Body of pancreas (tissue), 4 donors: ENCODE data around the gene GSG1L. TPM values are rescaled to one million over a fixed set of nuclear protein-coding genes. Genes with fewer than 3 reads are reported as not detected.

Experiments
- ATAC-seq: fragments of 150-250 bp; one replicate; pipeline ENCODE4 v1.9.1; 2016
- DNase-seq, 4 donors: peaks; one replicate each; pipeline ENCODE4 v3.0.0-alpha.2; 2019
- H3K27ac ChIP-seq, 4 donors: fragments of 200-600 bp; sonication (generic); 1 replicate in 3 of 4; 2 replicates in 1 of 4; pipeline versions ENCODE4 v1.5.1 to v1.6.1; 2016 to 2019; ENCODE audit warnings: mild to moderate bottlenecking in 1 of 4, mixed read lengths in 1 of 4, moderate library complexity in 1 of 4
- H3K27me3 ChIP-seq, 2 donors: fragments of 200-600 bp; sonication (generic); one replicate each; pipeline ENCODE4 v1.6.0; 2016; ENCODE audit warnings: mild to moderate bottlenecking in 1 of 2
- H3K36me3 ChIP-seq, 2 donors: fragments of 200-600 bp; sonication (generic); replicated peaks in 1 of 2; 2 replicates each; pipeline ENCODE4 v1.5.1; 2016; ENCODE audit warnings: low read depth in 2 of 2; ENCODE audit not compliant: insufficient read depth in 1 of 2
- H3K4me1 ChIP-seq: fragments of 200-600 bp; sonication (generic); one replicate; pipeline ENCODE4 v1.6.0; 2016
- H3K4me3 ChIP-seq, 2 donors: fragments of 200-600 bp; sonication (generic); 1 replicate in 1 of 2; 2 replicates in 1 of 2; pipeline ENCODE4 v1.5.1; 2016 to 2019
- H3K9me3 ChIP-seq, 3 donors: fragments of 200-600 bp; sonication (generic); 1 replicate in 2 of 3; 2 replicates in 1 of 3; pipeline ENCODE4 v1.5.1; 2016
- POLR2A ChIP-seq, 3 donors: fragments of 450-650 bp; IDR thresholded peaks; one replicate each; pipeline ENCODE4 v1.6.1; 2016; ENCODE audit warnings: antibody characterized with exemption in 3 of 3, mild to moderate bottlenecking in 2 of 3
- WGBS, 2 donors: methylation state at CpG; one replicate each; pipeline ENCODE4 v1.1.5; 2017; 5-methylcytosine and 5-hydroxymethylcytosine counted together
- intact Hi-C: fragments of 100-400 bp; cut with DNase I; formaldehyde crosslinking; loops from one replicate; pipeline ENCODE4 v1.15.1; 2023
- total RNA-seq, 2 donors: library from RNA; depleted of rRNA; stranded (reverse); fragments of >200 nt; gene quantifications; one replicate each; pipeline ENCODE4 v1.1.0, GENCODE V29; 2016
- TF ChIP-seq, protein P1 (sequence below), 7 experiments: fragments of 450-650 bp in 4 of 7; fragments of 200-600 bp in 3 of 7; sonication (generic) in 3 of 7; IDR thresholded peaks; one replicate each; pipeline ENCODE4 v1.5.1; 2016 to 2019; ENCODE audit warnings: antibody characterized with exemption in 7 of 7

Gene GSG1L
- total RNA-seq, 2 donors from 2014 or later: not detected

DNA sequence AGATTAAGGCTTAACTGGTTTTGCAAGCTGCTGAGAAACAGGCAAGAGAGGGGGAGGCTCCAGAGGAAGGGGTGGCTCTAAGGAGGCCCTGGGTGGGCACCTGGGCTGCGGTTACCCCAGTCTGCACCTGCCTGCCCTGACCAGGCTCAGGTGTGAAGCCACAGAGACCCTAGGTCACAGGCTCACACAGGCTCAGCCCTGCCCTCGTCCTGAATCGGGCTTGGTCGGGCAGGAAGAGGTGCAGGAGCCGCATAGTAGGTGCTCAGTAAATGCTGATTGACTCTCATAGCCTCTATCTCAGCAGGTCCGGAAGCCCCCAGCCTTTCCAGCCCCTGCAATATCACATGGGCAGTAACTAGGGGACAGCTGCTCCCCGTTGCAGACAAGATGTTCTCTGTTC lies 203.4 kb downstream of the GSG1L start:
- 46 to 63% methylated on average over 7 of the region's 7 CpGs for WGBS, 2 donors

DNA sequence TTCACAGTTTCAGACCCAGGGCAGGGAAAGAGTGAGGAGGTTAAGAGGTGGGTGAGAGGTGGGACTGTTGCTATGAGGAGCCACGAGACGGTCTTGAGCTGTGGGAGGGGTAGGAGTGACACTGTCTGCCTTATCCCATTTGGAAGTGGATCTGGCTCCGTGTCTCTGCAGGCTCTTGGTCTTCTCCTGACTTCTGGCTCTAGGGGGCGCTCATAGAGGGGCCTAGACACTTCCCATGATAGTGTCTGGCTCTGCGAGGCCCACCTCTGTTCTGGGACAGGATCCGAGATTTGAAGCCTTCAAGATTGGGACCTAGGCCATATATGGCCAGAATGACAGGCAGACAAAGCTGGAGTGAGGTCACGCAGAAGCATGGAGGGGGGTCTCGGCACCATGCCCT lies 204.5 kb downstream of the GSG1L start:
- H3K9me3 ChIP-seq: peaks cover 0 to 9% (median 0%) of the 10 kb centered on the region in 3 donors
- DNase-seq: no peak

More for the DNA sequence above, 203.4 kb downstream of the GSG1L start:
- DNase-seq (no peak), ATAC-seq (no peak)
- TF ChIP-seq, protein P1, sequence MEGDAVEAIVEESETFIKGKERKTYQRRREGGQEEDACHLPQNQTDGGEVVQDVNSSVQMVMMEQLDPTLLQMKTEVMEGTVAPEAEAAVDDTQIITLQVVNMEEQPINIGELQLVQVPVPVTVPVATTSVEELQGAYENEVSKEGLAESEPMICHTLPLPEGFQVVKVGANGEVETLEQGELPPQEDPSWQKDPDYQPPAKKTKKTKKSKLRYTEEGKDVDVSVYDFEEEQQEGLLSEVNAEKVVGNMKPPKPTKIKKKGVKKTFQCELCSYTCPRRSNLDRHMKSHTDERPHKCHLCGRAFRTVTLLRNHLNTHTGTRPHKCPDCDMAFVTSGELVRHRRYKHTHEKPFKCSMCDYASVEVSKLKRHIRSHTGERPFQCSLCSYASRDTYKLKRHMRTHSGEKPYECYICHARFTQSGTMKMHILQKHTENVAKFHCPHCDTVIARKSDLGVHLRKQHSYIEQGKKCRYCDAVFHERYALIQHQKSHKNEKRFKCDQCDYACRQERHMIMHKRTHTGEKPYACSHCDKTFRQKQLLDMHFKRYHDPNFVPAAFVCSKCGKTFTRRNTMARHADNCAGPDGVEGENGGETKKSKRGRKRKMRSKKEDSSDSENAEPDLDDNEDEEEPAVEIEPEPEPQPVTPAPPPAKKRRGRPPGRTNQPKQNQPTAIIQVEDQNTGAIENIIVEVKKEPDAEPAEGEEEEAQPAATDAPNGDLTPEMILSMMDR (IDR thresholded peaks at IDR 0.05): no peak
- no peak for TF ChIP-seq POLR2A (IDR thresholded peaks at IDR 0.05)
- Histone ChIP-seq H3K4me1 (no peaks in the 10 kb centered on the region), H3K27ac (no peak overlapping the region), H3K27me3 (no peaks in the 10 kb centered on the region), H3K9me3 (peaks cover 0 to 9% (median 0%) of the 10 kb centered on the region in 3 donors), H3K4me3 (no peak overlapping the region), H3K36me3 (no peaks in the 10 kb centered on the region)
- intact Hi-C loops: no loop called here

DNA sequence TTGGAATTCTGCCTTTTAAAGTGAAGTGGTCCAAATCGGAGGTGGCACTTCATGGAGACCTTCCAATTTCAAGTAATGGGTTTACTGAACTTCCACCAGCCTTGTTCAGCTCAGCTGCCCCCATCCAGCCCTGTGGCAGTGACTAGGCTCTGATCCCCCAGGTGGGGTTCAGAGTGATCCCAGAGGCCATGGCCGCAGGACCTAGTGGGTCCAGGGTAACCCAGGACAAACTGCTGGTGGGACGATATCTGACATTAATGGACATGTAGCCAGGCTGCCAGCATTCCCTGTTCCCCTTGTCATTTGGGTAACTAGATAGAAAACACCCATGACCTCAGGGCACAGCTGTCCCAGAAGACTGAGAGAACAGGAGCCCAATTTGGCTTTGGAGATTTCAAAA lies 209.9 kb downstream of the GSG1L start:
- WGBS, 2 donors: 40 to 45% methylated on average over 2 to 3 of the region's 3 CpGs
- intact Hi-C loops: no loop called here
- H3K27me3 ChIP-seq: no peaks in the 10 kb centered on the region
- H3K4me1 ChIP-seq: no peaks in the 10 kb centered on the region
- H3K4me3 ChIP-seq: no peak overlapping the region
- ATAC-seq (no peak), DNase-seq (no peak)
- H3K27ac ChIP-seq: no peak overlapping the region
- TF ChIP-seq, protein P1 (IDR thresholded peaks at IDR 0.05): no peak
- TF ChIP-seq POLR2A (IDR thresholded peaks at IDR 0.05): no peak
- no peaks in the 10 kb centered on the region for H3K9me3 ChIP-seq
- no peaks in the 10 kb centered on the region for H3K36me3 ChIP-seq

More for the DNA sequence above, 204.5 kb downstream of the GSG1L start:
- Histone ChIP-seq H3K36me3 (no peaks in the 10 kb centered on the region), H3K27me3 (no peaks in the 10 kb centered on the region), H3K27ac (no peak overlapping the region), H3K4me3 (no peak overlapping the region), H3K4me1 (no peaks in the 10 kb centered on the region)
- TF ChIP-seq, protein P1 (IDR thresholded peaks at IDR 0.05): no peak
- no peak for TF ChIP-seq POLR2A (IDR thresholded peaks at IDR 0.05)
- WGBS, 2 donors: 33 to 43% methylated on average over 7 to 8 of the region's 8 CpGs
- intact Hi-C loops: no loop called here
- no peak for ATAC-seq

DNA sequence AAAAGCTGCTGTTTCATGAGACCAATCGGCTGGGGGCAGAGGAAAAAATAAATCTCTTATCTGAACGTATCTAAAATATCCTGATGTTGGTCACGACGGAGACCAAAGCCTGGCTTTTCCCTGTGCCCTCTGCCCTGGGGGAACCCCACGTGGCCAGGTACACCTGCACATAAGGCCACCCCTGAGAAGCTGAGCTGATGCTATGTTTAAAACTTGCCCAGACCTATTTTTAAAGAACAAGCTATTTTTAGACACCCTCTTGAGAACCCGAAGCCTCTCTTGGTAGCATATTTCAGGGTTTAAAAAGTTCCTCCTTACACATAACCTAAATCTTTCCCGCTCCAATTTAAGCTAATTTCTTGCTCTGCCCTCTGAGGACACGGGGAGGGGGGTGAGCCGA lies 210.4 kb downstream of the GSG1L start:
- WGBS, 2 donors: 28 to 45% methylated on average over 8 to 9 of the region's 9 CpGs
- Histone ChIP-seq H3K36me3 (no peaks in the 10 kb centered on the region), H3K9me3 (no peaks in the 10 kb centered on the region), H3K27me3 (no peaks in the 10 kb centered on the region), H3K27ac (no peak overlapping the region), H3K4me3 (no peak overlapping the region), H3K4me1 (no peaks in the 10 kb centered on the region)
- TF ChIP-seq POLR2A (IDR thresholded peaks at IDR 0.05): no peak
- TF ChIP-seq, protein P1 (IDR thresholded peaks at IDR 0.05): no peak
- ATAC-seq (no peak), DNase-seq (no peak)
- intact Hi-C loops: no loop called here

DNA sequence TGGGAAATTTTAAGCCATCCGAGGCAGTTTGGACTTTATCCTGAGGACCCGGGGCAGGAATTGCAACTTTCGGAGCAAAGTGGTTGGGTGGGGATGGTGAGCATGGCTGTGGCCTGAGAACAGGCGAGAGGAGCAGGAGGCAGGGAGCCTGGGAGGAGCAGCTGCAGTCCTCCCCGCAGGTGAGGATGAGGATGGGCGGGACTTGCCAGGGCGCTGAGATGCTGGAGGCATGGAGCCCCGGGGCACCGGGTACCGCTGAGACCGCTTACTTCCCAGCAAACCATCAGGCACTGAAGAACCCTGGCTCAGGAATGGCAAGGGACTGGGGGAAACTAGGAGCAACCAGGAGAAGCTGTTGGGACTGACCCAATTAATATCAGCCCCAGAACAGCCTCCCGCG lies 210.8 kb downstream of the GSG1L start:
- H3K9me3 ChIP-seq: no peaks in the 10 kb centered on the region
- no peaks in the 10 kb centered on the region for H3K4me1 ChIP-seq
- H3K36me3 ChIP-seq: no peaks in the 10 kb centered on the region
- no peak for DNase-seq
- no peaks in the 10 kb centered on the region for H3K27me3 ChIP-seq
- no peak for ATAC-seq
- intact Hi-C loops: no loop called here
- TF ChIP-seq, protein P1 (IDR thresholded peaks at IDR 0.05): no peak
- no peak for TF ChIP-seq POLR2A (IDR thresholded peaks at IDR 0.05)
- no peak overlapping the region for H3K4me3 ChIP-seq
- WGBS, 2 donors: 47 to 50% methylated on average over 11 to 13 of the region's 13 CpGs
- H3K27ac ChIP-seq: no peak overlapping the region
